ENCODE results near the gene COL6A2.
"Not testable (repeated sequence)": the region's sequence is repeated elsewhere in the genome, so short reads cannot be mapped to it uniquely, and the experiment has no call there.

COL6A2 gene

DNA sequence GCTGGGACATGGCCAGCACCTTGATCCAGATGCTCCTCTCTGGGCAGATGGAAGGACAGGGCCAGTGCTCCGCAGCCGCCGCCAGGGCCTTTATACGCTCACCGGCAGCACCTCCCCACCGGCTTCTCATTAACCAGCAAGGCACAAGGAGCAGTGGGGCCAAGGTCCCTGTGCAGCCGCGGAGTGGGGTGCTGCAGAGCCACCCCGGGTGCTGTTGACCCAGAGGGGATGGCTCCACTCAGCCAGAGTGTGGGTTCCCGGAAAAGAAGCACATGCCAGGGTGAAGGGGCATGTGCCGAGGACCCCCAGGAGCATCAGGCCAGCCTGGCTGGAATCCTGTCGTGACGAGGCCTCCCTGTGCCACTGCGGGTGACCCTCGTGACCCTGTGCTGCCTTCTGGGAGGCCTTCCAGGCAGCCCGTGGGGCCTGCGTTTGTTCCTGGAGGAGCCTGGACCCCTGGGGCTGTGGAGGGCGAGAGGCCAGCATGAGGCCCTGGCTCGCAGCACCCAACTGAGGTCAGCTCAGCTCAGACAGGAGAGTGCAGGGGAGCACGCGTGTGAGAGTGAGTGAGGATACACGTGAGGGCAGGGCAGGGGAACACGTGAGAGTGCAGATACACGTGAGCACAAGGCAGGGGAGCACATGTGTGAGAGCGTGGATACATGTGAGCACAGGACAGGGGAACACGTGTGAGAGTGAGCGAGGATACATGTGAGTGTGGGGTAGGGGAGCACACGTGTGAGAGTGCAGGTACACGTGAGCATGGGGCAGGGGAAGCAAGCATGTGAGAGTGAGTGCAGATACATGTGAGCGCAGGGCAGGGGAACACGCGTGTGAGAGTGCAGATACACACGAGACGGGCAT lies 57.8 kb downstream of the COL6A2 start, which contains the start of gene FTCD:
Gene FTCD (minus strand): TSS at position 66 of the 864 bp plus-strand sequence. CDS start 56 bp downstream, at position 10.
- DNase-seq (ENCODE audit: low read depth in 3 of 3), result no peak

DNA sequence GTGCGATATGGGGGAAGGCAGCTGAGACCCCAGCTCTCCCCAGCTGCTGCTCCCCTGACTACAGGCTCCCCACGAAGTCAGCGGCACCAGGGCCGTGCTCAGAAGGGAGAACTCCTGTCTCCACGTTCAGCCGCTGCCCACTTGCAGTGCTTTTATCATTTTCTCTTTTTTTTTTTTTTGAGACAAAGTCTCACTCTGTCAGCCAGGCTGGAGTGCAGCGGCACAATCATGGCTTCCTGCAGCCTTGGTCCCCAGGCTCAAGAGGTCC lies 58.4 kb downstream of the COL6A2 start:
- no peak for DNase-seq (ENCODE audit: low read depth in 3 of 3)

GRCh38 chr21:46156678-46157077 lies 58.8 kb downstream of the COL6A2 start:
- no peak for DNase-seq (ENCODE audit: low read depth in 3 of 3)

DNA sequence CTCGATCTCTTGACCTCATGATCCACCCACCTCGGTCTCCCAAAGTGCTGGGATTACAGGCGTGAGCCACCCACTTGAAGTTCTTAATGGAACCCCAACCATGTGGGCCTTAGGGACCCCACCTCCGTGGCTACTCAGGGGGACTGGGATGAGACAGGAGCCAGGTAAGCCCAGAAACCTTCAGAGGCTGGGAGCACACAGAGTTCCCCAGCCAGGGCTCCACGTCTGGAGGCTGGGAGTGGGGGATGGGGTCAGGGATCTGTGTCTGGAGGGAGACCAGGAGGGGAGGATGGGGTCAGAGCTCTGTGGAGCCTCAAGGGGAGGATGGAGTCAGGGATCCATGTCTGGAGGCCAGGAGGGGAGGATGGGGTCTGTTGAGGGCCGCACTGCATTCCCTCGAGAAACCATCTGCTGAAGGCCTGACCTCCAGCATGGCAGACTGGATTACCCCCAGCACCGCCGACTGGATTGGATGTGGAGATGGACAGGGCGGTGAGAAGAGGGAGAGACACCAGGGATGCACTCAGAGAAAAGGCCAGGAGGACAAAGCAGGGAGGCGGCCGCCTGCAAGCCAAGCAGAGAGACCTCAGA lies 59.6 kb downstream of the COL6A2 start:
- no peak for DNase-seq (ENCODE audit: low read depth in 3 of 3)

GRCh38 chr21:46157987-46158451 lies 60.1 kb downstream of the COL6A2 start:
- no peak for DNase-seq (ENCODE audit: low read depth in 3 of 3)

DNA sequence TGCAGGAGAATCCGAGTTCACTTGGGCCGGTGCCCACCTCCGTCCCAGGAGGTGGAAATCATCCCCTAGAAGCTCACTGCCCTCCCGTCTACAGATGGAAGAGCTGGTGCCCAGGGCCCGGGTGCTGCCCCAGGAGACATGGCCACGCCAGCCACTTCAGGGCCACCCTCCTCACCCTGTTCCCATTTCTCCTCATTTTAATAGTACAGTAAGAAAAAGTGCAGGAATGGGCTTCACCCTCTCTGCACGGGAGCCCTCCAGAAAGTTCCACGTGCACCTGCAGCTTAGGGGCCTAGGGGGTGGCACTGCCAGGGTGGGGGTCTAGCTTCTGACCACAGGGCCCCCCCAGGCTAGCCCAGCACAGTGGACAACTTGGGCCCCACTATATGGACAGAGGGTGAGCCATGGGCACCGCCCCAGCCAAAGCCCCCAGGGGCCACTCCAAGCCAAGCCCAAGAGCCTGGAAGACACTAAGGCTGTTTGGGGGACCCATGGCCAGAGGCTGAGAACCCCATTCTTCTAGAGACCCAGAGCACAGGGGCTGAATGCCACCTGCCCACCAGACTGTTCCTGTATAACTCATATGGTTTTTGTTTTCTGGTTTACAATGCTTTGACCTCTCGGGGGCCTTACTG lies 60.9 kb downstream of the COL6A2 start:
- DNase-seq (ENCODE audit: low read depth in 3 of 3), result no peak

DNA sequence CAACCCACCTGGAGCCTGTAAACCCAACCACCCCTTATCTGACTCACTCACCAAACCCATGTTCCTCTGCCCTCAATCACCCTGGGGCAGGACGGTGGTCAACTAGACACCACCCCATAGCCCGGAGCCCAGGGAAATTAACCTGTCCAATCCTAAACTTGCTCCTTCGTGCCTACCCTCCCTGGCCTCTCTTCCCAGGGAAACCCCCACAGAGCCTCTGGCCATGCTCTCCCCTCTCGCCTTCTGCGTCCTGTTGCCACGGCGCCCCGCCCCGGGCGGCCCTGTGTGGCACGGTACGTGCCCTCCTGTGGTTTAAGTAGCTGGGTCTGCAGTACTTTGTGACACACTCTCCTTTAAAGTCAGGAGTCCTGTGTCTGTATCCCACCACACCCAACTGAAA lies 61.5 kb downstream of the COL6A2 start:
- DNase-seq (ENCODE audit: low read depth in 3 of 3), result no peak

- DNase-seq (ENCODE audit: low read depth in 3 of 3), result no peak
Observed at GRCh38 chr21:46159841-46160656, 62.1 kb downstream of the COL6A2 start.

DNA sequence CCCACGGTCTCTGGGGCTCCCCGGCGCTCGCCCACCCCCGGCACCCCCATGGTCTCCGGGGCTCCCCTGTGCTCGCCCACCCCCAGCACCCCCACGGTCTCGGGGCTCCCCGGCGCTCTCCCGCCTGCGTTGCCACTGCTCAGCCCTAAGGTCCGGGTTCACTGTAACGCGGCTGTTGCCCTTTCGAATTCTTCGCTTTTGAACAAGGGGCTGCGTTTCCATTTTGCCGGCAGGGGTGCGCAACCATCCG lies 62.7 kb downstream of the COL6A2 start:
- no peak for DNase-seq (ENCODE audit: low read depth in 3 of 3)

DNA sequence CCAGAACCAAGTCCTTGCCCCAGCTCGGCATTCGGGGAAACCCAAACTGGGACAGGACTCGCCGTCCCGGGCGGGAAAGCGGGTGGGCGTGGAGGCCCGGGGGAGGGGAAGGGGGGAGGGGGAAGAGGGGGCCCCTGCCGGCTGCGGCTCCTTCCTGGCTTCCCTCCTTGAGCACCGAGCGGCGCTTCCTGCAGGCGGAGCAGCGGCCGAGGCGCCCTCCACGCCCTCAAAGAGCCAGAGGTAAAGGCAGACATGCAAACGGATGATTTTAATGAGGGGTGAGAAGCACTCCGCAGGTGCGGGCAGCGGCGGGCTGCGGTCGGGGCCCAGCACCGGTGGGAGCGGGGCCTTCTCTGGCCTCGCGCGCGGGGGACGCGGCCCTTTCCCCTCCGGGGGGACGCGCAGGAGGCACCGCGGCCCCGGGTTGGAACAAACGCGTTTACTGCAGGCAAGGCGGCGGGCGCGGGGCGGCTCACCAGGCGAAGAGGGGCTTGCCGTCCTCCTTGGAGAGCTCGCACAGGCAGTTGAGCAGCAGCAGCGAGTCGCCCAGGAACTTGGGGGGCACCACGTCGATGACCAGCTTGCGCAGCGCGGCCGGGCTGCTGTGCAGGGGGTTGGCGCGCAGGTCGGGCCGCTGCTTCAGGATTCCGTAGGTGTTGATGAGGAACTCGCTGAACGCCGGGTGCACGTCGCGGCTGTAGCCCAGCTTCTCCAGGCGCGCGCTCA lies 63.2 kb downstream of the COL6A2 start:
- no peak for DNase-seq (ENCODE audit: low read depth in 3 of 3)

- DNase-seq (ENCODE audit: low read depth in 3 of 3), result no peak
Observed at GRCh38 chr21:46161633-46162592, 64.0 kb downstream of the COL6A2 start.

DNA sequence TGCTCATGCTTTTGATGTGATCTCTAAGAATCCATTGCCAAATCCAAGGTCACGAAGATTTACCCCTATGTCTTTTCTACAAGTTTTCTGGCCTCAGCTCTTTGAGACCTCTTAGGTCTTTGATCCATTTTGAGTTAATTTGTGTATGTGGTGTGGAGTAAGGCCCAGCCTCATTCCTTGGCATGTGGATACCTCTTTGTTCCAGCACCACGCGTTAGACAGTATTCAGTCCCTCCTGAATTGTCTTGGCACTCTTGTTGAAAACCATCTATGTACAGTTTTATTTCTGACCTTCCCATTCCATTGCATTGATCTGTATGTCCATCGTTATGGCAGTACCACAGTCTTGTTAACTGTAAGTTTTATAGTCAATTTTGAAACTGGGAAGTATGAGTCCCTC lies 65.5 kb downstream of the COL6A2 start:
- no peak for DNase-seq (ENCODE audit: low read depth in 3 of 3)

GRCh38 chr21:46165098-46165497 lies 67.2 kb downstream of the COL6A2 start:
- DNase-seq (ENCODE audit: low read depth in 3 of 3), result no peak

GRCh38 chr21:46168238-46168637 lies 70.3 kb downstream of the COL6A2 start:
- DNase-seq (ENCODE audit: low read depth in 3 of 3), result no peak

GRCh38 chr21:46168659-46169386 lies 70.9 kb downstream of the COL6A2 start:
- no peak for DNase-seq (ENCODE audit: low read depth in 3 of 3)

DNA sequence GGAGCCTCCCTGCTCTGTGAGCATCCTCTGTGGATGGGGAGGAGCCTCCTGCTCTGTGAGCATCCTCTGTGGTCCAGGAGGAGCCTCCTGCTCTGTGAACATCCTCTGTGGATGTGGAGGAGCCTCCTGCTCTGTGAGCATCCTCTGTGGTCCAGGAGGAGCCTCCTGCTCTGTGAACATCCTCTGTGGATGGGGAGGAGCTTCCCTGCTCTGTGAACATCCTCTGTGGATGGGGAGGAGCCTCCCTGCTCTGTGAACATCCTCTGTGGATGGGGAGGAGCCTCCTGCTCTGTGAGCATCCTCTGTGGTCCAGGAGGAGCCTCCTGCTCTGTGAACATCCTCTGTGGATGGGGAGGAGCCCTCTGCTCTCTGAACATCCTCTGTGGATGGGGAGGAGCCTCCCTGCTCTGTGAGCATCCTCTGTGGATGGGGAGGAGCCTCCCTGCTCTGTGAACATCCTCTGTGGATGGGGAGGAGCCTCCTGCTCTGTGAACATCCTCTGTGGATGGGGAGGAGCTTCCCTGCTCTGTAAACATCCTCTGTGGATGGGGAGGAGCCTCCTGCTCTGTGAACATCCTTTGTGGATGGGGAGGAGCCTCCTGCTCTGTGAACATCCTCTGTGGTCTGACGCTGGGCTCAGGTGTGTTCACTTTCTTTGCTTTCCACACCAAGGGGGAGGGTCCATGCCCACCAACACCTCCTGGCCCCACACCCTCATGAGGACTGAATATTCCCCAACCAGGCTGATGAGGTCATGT lies 72.7 kb downstream of the COL6A2 start:
- DNase-seq (ENCODE audit: low read depth in 3 of 3), result not testable (repeated sequence)

DNA sequence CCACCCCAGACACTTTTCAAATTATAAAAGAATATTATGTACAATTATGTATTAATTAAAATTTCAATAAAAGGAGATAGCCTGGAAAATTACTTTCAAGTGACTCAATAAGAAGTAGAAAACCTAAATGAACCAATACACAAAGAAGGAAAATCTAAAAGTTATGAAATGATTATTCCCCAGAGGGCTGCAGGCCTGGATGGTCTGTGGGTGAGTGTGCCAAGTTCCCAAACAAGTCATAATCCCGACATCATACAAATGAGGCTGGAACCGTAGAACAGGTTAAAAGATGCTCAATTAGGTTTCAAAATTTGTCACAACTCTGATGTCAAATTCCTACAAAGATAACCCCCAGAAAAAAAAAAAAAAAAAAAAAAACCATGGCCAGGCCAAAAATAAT lies 73.7 kb downstream of the COL6A2 start:
- DNase-seq (ENCODE audit: low read depth in 3 of 3), result no peak

DNA sequence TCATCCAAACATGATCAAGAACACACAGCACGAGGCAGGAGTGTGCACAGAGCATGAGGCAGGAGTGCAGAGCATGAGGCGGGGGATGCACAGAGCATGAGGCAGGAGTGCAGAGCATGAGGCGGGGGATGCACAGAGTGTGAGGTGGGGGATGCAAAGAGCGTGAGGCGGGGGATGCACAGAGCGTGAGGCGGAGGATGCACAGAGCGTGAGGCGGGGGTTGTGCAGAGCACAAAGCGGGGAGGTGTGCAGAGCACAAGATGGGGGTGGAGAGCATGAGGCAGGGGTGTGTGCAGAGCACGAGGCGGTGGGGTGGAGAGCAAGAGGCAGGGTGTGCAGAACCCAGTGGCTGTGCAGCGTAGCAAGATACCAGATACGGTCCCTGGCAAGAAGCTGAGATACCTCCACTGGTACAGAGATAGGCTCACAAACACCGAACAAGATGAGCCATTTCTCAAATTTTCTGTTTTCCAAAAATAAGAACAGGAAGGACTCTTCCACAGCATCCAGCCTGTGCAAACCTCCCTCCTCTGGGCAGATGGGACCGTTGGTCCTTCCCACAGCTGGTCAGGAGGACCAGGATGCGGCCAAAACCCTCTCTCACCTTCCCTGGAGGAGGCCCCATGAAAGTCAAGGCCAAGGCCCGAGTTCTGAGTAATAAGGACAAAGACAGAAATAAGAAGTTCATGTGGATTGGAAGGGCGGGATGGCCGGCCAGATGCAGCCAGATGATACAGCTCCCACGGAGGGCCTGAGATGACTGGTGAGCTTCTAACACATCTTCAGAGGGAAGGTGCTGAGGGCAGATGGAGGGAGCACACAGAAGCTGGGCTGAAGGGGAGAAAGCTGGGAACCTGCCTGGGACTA lies 74.3 kb downstream of the COL6A2 start:
- no peak for DNase-seq (ENCODE audit: low read depth in 3 of 3)

Measured in stimulated activated CD4-positive, alpha-beta T cell treated with anti-CD3 and anti-CD28 coated beads, TNF-alpha, amount 100 ng/mL, for 4 hours (primary cell).